ENCODE data around the gene ARHGEF7. TPM values are rescaled to one million over a fixed set of nuclear protein-coding genes. Genes with fewer than 3 reads are reported as not detected.
"Not testable (repeated sequence)": the region's sequence is repeated elsewhere in the genome, so short reads cannot be mapped to it uniquely, and the experiment has no call there.

Gene ARHGEF7
- total RNA-seq, 1 experiment from 2014 or later = 72.5 TPM

DNA sequence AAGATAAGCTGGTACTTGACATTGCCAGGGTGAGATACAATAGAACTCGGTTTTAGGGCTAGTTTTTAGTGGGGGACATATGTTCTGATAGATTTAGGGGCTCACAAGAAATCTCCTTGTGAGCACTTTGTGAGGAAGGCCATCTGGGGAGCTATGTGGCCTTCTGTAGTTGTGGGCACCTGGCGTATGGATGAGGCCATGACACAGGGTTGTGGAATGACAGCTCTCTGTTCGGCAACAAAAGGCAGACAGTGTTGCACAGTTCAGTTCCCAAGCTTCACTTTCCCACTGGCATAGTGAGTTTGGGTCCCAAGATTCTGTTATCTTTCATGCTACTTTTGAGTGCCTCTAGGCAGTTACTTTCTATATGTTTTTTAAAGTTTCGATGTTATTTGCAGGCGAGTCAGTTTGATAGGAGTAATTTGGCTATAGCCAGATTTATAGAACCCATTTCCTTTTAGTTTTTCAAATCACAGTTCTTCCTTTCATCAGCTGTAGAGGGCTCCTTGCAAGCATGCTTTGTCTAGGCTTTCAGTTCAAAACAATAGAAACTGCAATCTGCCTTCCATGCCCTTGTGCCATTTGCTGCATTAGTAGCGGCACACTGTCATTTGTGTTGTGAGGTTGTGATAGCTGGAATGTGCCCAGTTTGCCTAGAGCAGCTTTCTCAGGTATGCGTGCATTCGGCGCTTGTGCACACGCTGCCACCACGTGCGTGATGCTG is 134.7 kb downstream of the ARHGEF7 start:
- H3K27ac ChIP-seq = no peak overlapping the region
- no peak for DNase-seq (ENCODE audit: low read depth in 1 of 2, low spot score in 2 of 2)
- H3K27me3 ChIP-seq (replicated peaks) = no peaks in the 10 kb centered on the region
- H3K36me3 ChIP-seq = peaks cover 90% of the 10 kb centered on the region
- peaks cover 14% of the 10 kb centered on the region for H3K4me1 ChIP-seq (replicated peaks)
- no peaks in the 10 kb centered on the region for H3K9me3 ChIP-seq (replicated peaks)
- no peak overlapping the region for H3K4me3 ChIP-seq

GRCh38 chr13:111251646-111252445 is 136.7 kb downstream of the ARHGEF7 start:
- H3K9me3 ChIP-seq (replicated peaks) = no peaks in the 10 kb centered on the region
- H3K4me3 ChIP-seq = no peak overlapping the region
- peaks cover 14% of the 10 kb centered on the region for H3K4me1 ChIP-seq (replicated peaks)
- DNase-seq (ENCODE audit: low read depth in 1 of 2, low spot score in 2 of 2) = peak in 1 of 2 experiments; percentile 57
- H3K27me3 ChIP-seq (replicated peaks) = no peaks in the 10 kb centered on the region
- H3K27ac ChIP-seq = no peak overlapping the region; the same call in 1 of the 2 replicates
- peaks cover 89% of the 10 kb centered on the region for H3K36me3 ChIP-seq

- no peak for DNase-seq (ENCODE audit: low read depth in 1 of 2, low spot score in 2 of 2)
- Histone ChIP-seq H3K27ac (no peak overlapping the region), H3K4me1 (replicated peaks) (peaks cover 14% of the 10 kb centered on the region), H3K27me3 (replicated peaks) (no peaks in the 10 kb centered on the region), H3K4me3 (no peak overlapping the region), H3K36me3 (peaks cover 89% of the 10 kb centered on the region), H3K9me3 (replicated peaks) (no peaks in the 10 kb centered on the region)
Measured at GRCh38 chr13:111252446-111253364, 137.6 kb downstream of the ARHGEF7 start.

- H3K27ac ChIP-seq = no peak overlapping the region
Measured at GRCh38 chr13:111253365-111253872, 138.3 kb downstream of the ARHGEF7 start.

GRCh38 chr13:111255228-111255790 is 140.2 kb downstream of the ARHGEF7 start:
- peaks cover 5% of the 10 kb centered on the region; the same call in 1 of the 2 replicates for H3K9me3 ChIP-seq (replicated peaks)
- peaks cover 14% of the 10 kb centered on the region for H3K4me1 ChIP-seq (replicated peaks)
- peak in 1 of 2 experiments; percentile 52 for DNase-seq (ENCODE audit: low read depth in 1 of 2, low spot score in 2 of 2)
- no peak overlapping the region for H3K27ac ChIP-seq
- peaks cover 89% of the 10 kb centered on the region for H3K36me3 ChIP-seq
- no peaks in the 10 kb centered on the region for H3K27me3 ChIP-seq (replicated peaks)
- H3K4me3 ChIP-seq = no peak overlapping the region

More at GRCh38 chr13:111253365-111253872, 138.3 kb downstream of the ARHGEF7 start:
- Histone ChIP-seq H3K4me1 (replicated peaks) (peaks cover 14% of the 10 kb centered on the region), H3K27me3 (replicated peaks) (no peaks in the 10 kb centered on the region), H3K36me3 (peaks cover 88% of the 10 kb centered on the region), H3K4me3 (no peak overlapping the region), H3K9me3 (replicated peaks) (no peaks in the 10 kb centered on the region; the same call in 1 of the 2 replicates)
- no peak for DNase-seq (ENCODE audit: low read depth in 1 of 2, low spot score in 2 of 2)

- Histone ChIP-seq H3K27me3 (replicated peaks) (no peaks in the 10 kb centered on the region), H3K4me3 (no peak overlapping the region), H3K27ac (no peak overlapping the region), H3K4me1 (replicated peaks) (peaks cover 9% of the 10 kb centered on the region), H3K9me3 (replicated peaks) (peaks cover 5% of the 10 kb centered on the region; the same call in 1 of the 2 replicates), H3K36me3 (peaks cover 83% of the 10 kb centered on the region)
- peak in 1 of 2 experiments; percentile 47 for DNase-seq (ENCODE audit: low read depth in 1 of 2, low spot score in 2 of 2)
Measured at GRCh38 chr13:111256458-111256857, 141.3 kb downstream of the ARHGEF7 start.

GRCh38 chr13:111256946-111257345 is 141.8 kb downstream of the ARHGEF7 start:
- H3K36me3 ChIP-seq = peaks cover 78% of the 10 kb centered on the region
- no peak overlapping the region for H3K4me3 ChIP-seq
- H3K27ac ChIP-seq = no peak overlapping the region
- H3K27me3 ChIP-seq (replicated peaks) = no peaks in the 10 kb centered on the region
- DNase-seq (ENCODE audit: low read depth in 1 of 2, low spot score in 2 of 2) = no peak
- peaks cover 4% of the 10 kb centered on the region for H3K4me1 ChIP-seq (replicated peaks)
- peaks cover 5% of the 10 kb centered on the region; the same call in 1 of the 2 replicates for H3K9me3 ChIP-seq (replicated peaks)

DNA sequence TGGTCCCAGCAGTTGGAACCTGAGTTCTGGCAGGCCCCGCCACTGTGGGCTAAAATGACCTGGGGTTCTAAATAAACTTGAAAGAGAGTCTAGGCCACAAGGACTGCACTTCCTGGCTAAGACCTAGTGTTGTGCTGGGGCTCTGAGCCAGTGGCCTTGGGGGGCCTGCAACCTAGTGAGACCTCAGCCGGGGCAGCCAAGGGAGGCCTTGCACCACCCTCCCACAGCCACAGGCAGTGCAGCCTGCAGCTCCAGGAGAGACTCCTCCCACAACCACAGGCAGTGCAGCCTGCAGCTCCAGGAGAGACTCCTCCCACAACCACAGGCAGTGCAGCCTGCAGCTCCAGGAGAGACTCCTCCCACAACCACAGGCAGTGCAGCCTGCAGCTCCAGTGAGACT is 142.8 kb downstream of the ARHGEF7 start:
- H3K9me3 ChIP-seq (replicated peaks); H3K27me3 ChIP-seq (replicated peaks); H3K4me1 ChIP-seq (replicated peaks); H3K27ac ChIP-seq; H3K4me3 ChIP-seq: not testable (repeated sequence)
- H3K36me3 ChIP-seq = peaks cover 77% of the 10 kb centered on the region
- peak in 1 of 2 experiments; percentile 56 for DNase-seq (ENCODE audit: low read depth in 1 of 2, low spot score in 2 of 2)

DNA sequence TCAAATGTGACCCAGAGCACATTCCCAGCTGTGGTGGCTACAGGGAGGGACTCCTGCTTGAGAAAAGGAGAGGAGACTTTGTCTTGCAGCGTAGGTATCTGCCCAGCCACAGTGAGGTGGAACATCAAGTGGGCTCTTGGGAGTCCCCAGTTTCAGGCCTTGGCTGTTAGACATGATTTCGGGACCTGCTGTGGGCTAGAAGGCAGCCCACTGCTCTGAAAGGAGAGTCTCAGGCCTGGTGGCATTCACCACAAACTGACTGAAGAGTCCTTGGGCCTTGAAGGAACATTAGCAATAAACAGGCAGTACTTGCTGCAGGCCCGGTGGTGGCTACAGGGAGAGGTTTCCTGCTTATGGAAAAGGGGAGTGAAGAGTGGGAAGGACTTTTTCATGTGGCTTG is 143.5 kb downstream of the ARHGEF7 start:
- Histone ChIP-seq H3K27me3 (replicated peaks) (no peaks in the 10 kb centered on the region), H3K9me3 (replicated peaks) (peaks cover 5% of the 10 kb centered on the region; the same call in 1 of the 2 replicates), H3K27ac (no peak overlapping the region), H3K4me3 (no peak overlapping the region), H3K36me3 (peaks cover 77% of the 10 kb centered on the region), H3K4me1 (replicated peaks) (no peaks in the 10 kb centered on the region)
- DNase-seq (ENCODE audit: low read depth in 1 of 2, low spot score in 2 of 2) = peak in 1 of 2 experiments; percentile 53

- H3K4me3 ChIP-seq = no peak overlapping the region
- H3K36me3 ChIP-seq = peaks cover 77% of the 10 kb centered on the region
- peaks cover 5% of the 10 kb centered on the region; the same call in 1 of the 2 replicates for H3K9me3 ChIP-seq (replicated peaks)
- H3K27ac ChIP-seq = no peak overlapping the region
- no peaks in the 10 kb centered on the region for H3K4me1 ChIP-seq (replicated peaks)
- no peaks in the 10 kb centered on the region for H3K27me3 ChIP-seq (replicated peaks)
- DNase-seq (ENCODE audit: low read depth in 1 of 2, low spot score in 2 of 2) = no peak
Measured at GRCh38 chr13:111259058-111259457, 143.9 kb downstream of the ARHGEF7 start.

DNA sequence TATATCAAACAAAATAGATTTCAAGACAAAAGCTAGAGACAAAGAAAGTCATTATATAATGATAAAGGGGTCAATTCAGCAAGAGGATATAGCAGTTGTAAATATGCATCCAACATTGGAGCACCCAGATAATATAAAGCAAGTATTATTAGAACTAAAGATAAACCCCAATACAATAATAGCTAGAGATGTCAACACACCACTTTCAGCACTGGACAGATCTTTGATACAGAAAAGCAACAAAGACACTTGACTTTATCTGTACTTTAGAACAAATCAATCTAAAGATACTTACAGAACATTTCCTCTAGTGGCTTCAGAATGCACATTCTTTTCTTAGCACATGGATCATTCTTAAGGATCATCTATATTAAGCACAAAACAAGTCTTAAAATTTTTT is 146.2 kb downstream of the ARHGEF7 start:
- Histone ChIP-seq H3K27me3 (replicated peaks) (no peaks in the 10 kb centered on the region), H3K9me3 (replicated peaks) (peaks cover 5% of the 10 kb centered on the region; the same call in 1 of the 2 replicates), H3K27ac (no peak overlapping the region), H3K4me3 (no peak overlapping the region), H3K36me3 (peaks cover 84% of the 10 kb centered on the region), H3K4me1 (replicated peaks) (no peaks in the 10 kb centered on the region)
- no peak for DNase-seq (ENCODE audit: low read depth in 1 of 2, low spot score in 2 of 2)

GRCh38 chr13:111262281-111262680 is 147.2 kb downstream of the ARHGEF7 start:
- DNase-seq (ENCODE audit: low read depth in 1 of 2, low spot score in 2 of 2) = peak in 1 of 2 experiments; percentile 42
- Histone ChIP-seq H3K9me3 (replicated peaks) (peaks cover 5% of the 10 kb centered on the region; the same call in 1 of the 2 replicates), H3K4me3 (no peak overlapping the region), H3K27ac (no peak overlapping the region), H3K4me1 (replicated peaks) (no peaks in the 10 kb centered on the region), H3K36me3 (peaks cover 84% of the 10 kb centered on the region), H3K27me3 (replicated peaks) (no peaks in the 10 kb centered on the region)

DNA sequence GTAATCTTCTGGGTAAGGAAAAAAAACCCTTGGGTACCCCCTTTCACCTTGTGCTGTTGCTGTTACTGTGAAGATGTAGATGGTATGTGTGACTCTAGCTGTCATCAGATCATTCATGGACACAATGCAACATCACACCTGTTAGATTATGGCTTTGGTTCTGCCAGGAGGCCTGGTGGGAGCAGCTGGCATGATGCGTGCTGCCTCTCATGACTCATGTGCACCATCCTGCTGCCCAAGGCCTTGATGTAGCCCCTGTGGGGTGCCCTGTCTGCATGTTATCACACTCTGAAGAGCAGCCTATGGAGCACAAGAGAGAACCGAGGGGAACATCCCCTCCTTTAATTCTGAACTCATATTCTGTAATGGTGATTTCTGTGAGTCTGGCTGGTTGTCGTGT is 147.6 kb downstream of the ARHGEF7 start:
- Histone ChIP-seq H3K4me1 (replicated peaks) (no peaks in the 10 kb centered on the region), H3K36me3 (peaks cover 84% of the 10 kb centered on the region), H3K27me3 (replicated peaks) (no peaks in the 10 kb centered on the region), H3K4me3 (no peak overlapping the region), H3K27ac (no peak overlapping the region), H3K9me3 (replicated peaks) (peaks cover 5% of the 10 kb centered on the region; the same call in 1 of the 2 replicates)
- DNase-seq (ENCODE audit: low read depth in 1 of 2, low spot score in 2 of 2) = peak in 1 of 2 experiments; percentile 44
